Astrocyte (in vitro differentiated cells and primary cell): ENCODE measurements around the gene USH1C.

ENCODE experiments used
- EZH2 ChIP-seq: IDR thresholded peaks from 2 replicates; pipeline ENCODE4 v1.6.1; 2012; ENCODE audit warnings: mild to moderate bottlenecking, low read length, inconsistent platforms; ENCODE audit not compliant: insufficient read depth
- TF ChIP-seq, protein P1 (sequence below): IDR thresholded peaks from 2 replicates; pipeline ENCODE4 v1.5.1; 2011; ENCODE audit warnings: low read depth, mild to moderate bottlenecking, inconsistent platforms, low read length, moderate library complexity; ENCODE audit not compliant: insufficient read depth

- TF ChIP-seq, protein P1, sequence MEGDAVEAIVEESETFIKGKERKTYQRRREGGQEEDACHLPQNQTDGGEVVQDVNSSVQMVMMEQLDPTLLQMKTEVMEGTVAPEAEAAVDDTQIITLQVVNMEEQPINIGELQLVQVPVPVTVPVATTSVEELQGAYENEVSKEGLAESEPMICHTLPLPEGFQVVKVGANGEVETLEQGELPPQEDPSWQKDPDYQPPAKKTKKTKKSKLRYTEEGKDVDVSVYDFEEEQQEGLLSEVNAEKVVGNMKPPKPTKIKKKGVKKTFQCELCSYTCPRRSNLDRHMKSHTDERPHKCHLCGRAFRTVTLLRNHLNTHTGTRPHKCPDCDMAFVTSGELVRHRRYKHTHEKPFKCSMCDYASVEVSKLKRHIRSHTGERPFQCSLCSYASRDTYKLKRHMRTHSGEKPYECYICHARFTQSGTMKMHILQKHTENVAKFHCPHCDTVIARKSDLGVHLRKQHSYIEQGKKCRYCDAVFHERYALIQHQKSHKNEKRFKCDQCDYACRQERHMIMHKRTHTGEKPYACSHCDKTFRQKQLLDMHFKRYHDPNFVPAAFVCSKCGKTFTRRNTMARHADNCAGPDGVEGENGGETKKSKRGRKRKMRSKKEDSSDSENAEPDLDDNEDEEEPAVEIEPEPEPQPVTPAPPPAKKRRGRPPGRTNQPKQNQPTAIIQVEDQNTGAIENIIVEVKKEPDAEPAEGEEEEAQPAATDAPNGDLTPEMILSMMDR: no peak
- no peak for TF ChIP-seq EZH2
Observed at GRCh38 chr11:17558025-17558780, 14.0 kb upstream of the USH1C start.
